Ovary (tissue), 9 donors: ENCODE data around the gene ATF6. TPM values are rescaled to one million over a fixed set of nuclear protein-coding genes. Genes with fewer than 3 reads are reported as not detected.

Source experiments
- DNase-seq, 5 donors: peaks; one replicate each; pipeline ENCODE4 v3.0.0-alpha.2; 2019 to 2020
- H3K27ac ChIP-seq, 2 donors: fragments of 200-600 bp; one replicate each; pipeline versions ENCODE4 v1.5.1 to v1.8.0; 2019 to 2022
- H3K27me3 ChIP-seq: fragments of 200-600 bp; one replicate; pipeline ENCODE4 v1.8.0; 2022
- H3K36me3 ChIP-seq: fragments of 200-600 bp; sonication (generic); one replicate; pipeline ENCODE4 v1.5.1; 2019
- H3K4me1 ChIP-seq: one replicate; pipeline ENCODE4 v1.8.1; 2013; ENCODE audit warnings: mild to moderate bottlenecking, moderate library complexity; ENCODE audit not compliant: insufficient read depth
- H3K4me3 ChIP-seq: fragments of 200-600 bp; sonication (generic); one replicate; pipeline ENCODE4 v1.5.1; 2017
- H3K9me3 ChIP-seq, 2 donors: fragments of 200-600 bp in 1 of 2; sonication (generic) in 1 of 2; one replicate each; pipeline versions ENCODE4 v1.5.1 to v1.8.1; 2013 to 2019; ENCODE audit warnings: mild to moderate bottlenecking in 1 of 2, moderate library complexity in 1 of 2
- CTCF ChIP-seq, 3 donors: fragments of 450-650 bp in 2 of 3; fragments of 200-600 bp in 1 of 3; IDR thresholded peaks; one replicate each; pipeline versions ENCODE4 v1.5.1 to v1.8.0; 2016 to 2022; ENCODE audit warnings: antibody characterized with exemption in 3 of 3, mild to moderate bottlenecking in 1 of 3
- EP300 ChIP-seq: sonication (generic); formaldehyde crosslinking; IDR thresholded peaks from one replicate; pipeline ENCODE4 v1.6.1; 2017; ENCODE audit warnings: antibody characterized with exemption
- POLR2A ChIP-seq: fragments of 450-650 bp; IDR thresholded peaks from one replicate; pipeline ENCODE4 v1.6.1; 2017; ENCODE audit warnings: antibody characterized with exemption, mild to moderate bottlenecking, moderate library complexity
- WGBS, 3 donors: extraction: QIAGEN DNeasy Blood & Tissue Kit in 1 of 3; methylation state at CpG; one replicate each; pipeline versions ENCODE4 v1.1.5 to v1.1.7; 2013 to 2017; 5-methylcytosine and 5-hydroxymethylcytosine counted together
- intact Hi-C, 4 donors: fragments of 100-400 bp; cut with DNase I; formaldehyde crosslinking; loops; one replicate each; pipeline versions ENCODE4 v1.11.0 to v1.15.1; 2022 to 2023
- polyA plus RNA-seq, 2 donors: library from polyadenylated mRNA; stranded (reverse); fragments of 200-250 nt in 1 of 2; fragments of 350-450 nt in 1 of 2; fragmentation: Illumina TruSeq in 1 of 2; extraction: RNeasy Lipid Tissue Mini Kit (QIAGEN cat#74804) in 1 of 2; gene quantifications; one replicate each; pipeline ENCODE4 v1.2.3, GENCODE V29; 2013 to 2014
- total RNA-seq, 7 donors: library from RNA; depleted of rRNA in 2 of 7; stranded (reverse); fragments of >200 nt in 2 of 7; fragmentation: NEBNext Ultra II Directional in 3 of 7; extraction: Animal tissue kit (Norgen Biotek cat#: 25700) in 3 of 7; gene quantifications; one replicate each; pipeline versions ENCODE4 v1.1.0 to v1.2.4, GENCODE V29; 2016 to 2023
- donor health status: DM: no; HTN: no; CAD: no; lungs with moderate emphysema.
- donor health status: DM: no; HTN: no; CAD: no.
- donor health status: Bipolar disorder and iron deficiency.
- donor health status: DM: yes; HTN: yes; CAD: no.
- donor health status: DM: no; HTN: no; CAD: no.
- donor health status: DM: yes; HTN: yes; CAD: no.

The ATF6 gene
- total and polyA plus RNA-seq, 9 donors, result 7.9 to 31.3 (median 23.4) TPM

GRCh38 chr1:161720422-161720821 is 45.7 kb upstream of the ATF6 start:
- H3K4me1 ChIP-seq, result no peaks in the 10 kb centered on the region
- H3K27me3 ChIP-seq, result no peaks in the 10 kb centered on the region
- intact Hi-C loops, result no loop called here
- whole genome bisulfite sequencing, 3 donors, result 75 to 91% (median 87%) methylated on average over 1 of the region's 1 CpG
- H3K36me3 ChIP-seq, result no peaks in the 10 kb centered on the region
- no peak overlapping the region for H3K4me3 ChIP-seq
- TF ChIP-seq CTCF (IDR thresholded peaks at IDR 0.05), result no peak
- TF ChIP-seq POLR2A, result no peak
- no peak for TF ChIP-seq EP300
- no peak for DNase-seq
- no peaks in the 10 kb centered on the region for H3K9me3 ChIP-seq
- no peak overlapping the region for H3K27ac ChIP-seq

- Histone ChIP-seq H3K9me3 (no peaks in the 10 kb centered on the region), H3K4me1 (peaks cover 3% of the 10 kb centered on the region), H3K36me3 (no peaks in the 10 kb centered on the region), H3K27ac (no peak within 1 kb of the TSS), H3K27me3 (no peaks in the 10 kb centered on the region), H3K4me3 (no peak within 1 kb of the TSS)
- 29 to 56% (median 54%) methylated on average over 4 of the region's 4 CpGs for WGBS, 3 donors
- intact Hi-C loops, result no loop called here
- TF ChIP-seq POLR2A, result no peak
- TF ChIP-seq CTCF (IDR thresholded peaks at IDR 0.05), result no peak
- no peak for TF ChIP-seq EP300
- DNase-seq, result no peak
Measured at GRCh38 chr1:161720956-161721737, 45.0 kb upstream of the ATF6 start, which contains the start of gene FCRLB. TSS of gene FCRLB (plus strand) at chr1:161721544. CDS start at chr1:161722673, 1,129 bp downstream.

GRCh38 chr1:161721738-161722343 is 44.3 kb upstream of the ATF6 start:
- TF ChIP-seq POLR2A, result no peak
- TF ChIP-seq CTCF (IDR thresholded peaks at IDR 0.05), result no peak
- no peak for TF ChIP-seq EP300
- no peak for DNase-seq
- H3K4me3 ChIP-seq, result no peak overlapping the region
- H3K4me1 ChIP-seq, result peaks cover 3% of the 10 kb centered on the region
- H3K27me3 ChIP-seq, result no peaks in the 10 kb centered on the region
- H3K9me3 ChIP-seq, result no peaks in the 10 kb centered on the region
- 40 to 70% (median 54%) methylated on average over 8 of the region's 8 CpGs for WGBS, 3 donors
- H3K27ac ChIP-seq, result no peak overlapping the region
- H3K36me3 ChIP-seq, result no peaks in the 10 kb centered on the region
- intact Hi-C loops, result no loop called here

GRCh38 chr1:161722406-161722805 is 43.7 kb upstream of the ATF6 start:
- TF ChIP-seq POLR2A (no peak), EP300 (no peak), CTCF (IDR thresholded peaks at IDR 0.05) (no peak)

More at GRCh38 chr1:161722406-161722805, 43.7 kb upstream of the ATF6 start:
- Histone ChIP-seq H3K27me3 (no peaks in the 10 kb centered on the region), H3K9me3 (no peaks in the 10 kb centered on the region), H3K4me3 (no peak overlapping the region), H3K27ac (no peak overlapping the region), H3K36me3 (no peaks in the 10 kb centered on the region), H3K4me1 (peaks cover 3% of the 10 kb centered on the region)
- no peak for DNase-seq
- 91 to 100% (median 100%) methylated on average over 1 of the region's 1 CpG for WGBS, 3 donors
- intact Hi-C loops, result no loop called here
